Right lobe of liver (tissue), 6 donors: ENCODE results near the gene TMOD4. TPM values are rescaled to one million over a fixed set of nuclear protein-coding genes. Genes with fewer than 3 reads are reported as not detected.

ENCODE experiments used
- ATAC-seq, 4 donors: fragments of 200-7000 bp; cut with Tn5 transposase; one replicate each; pipeline ENCODE4 v1.9.1; 2020; ENCODE audit warnings: mild to moderate bottlenecking in 4 of 4, moderate library complexity in 4 of 4
- DNase-seq, 3 donors: peaks; one replicate each; pipeline ENCODE4 v3.0.0-alpha.2; 2020
- H3K27ac ChIP-seq, 3 donors: fragments of 200-600 bp; one replicate each; pipeline ENCODE4 v1.8.0; 2022
- H3K27me3 ChIP-seq, 2 donors: fragments of 200-600 bp; one replicate each; pipeline ENCODE4 v1.8.0; 2022
- H3K36me3 ChIP-seq, 4 donors: fragments of 200-600 bp; sonication (generic) in 1 of 4; one replicate each; pipeline versions ENCODE4 v1.5.1 to v1.8.0; 2017 to 2022; ENCODE audit warnings: control low read depth in 1 of 4
- H3K4me1 ChIP-seq, 4 donors: fragments of 200-600 bp; sonication (generic) in 1 of 4; one replicate each; pipeline versions ENCODE4 v1.5.1 to v1.8.0; 2017 to 2022; ENCODE audit warnings: control low read depth in 1 of 4
- H3K4me3 ChIP-seq, 3 donors: fragments of 200-600 bp; one replicate each; pipeline ENCODE4 v1.8.0; 2022
- H3K9me3 ChIP-seq, 4 donors: fragments of 200-600 bp; sonication (generic) in 1 of 4; one replicate each; pipeline versions ENCODE4 v1.5.1 to v1.8.0; 2017 to 2022; ENCODE audit warnings: control low read depth in 1 of 4
- POLR2A ChIP-seq: fragments of 450-650 bp; IDR thresholded peaks from one replicate; pipeline ENCODE4 v1.6.1; 2017; ENCODE audit warnings: antibody characterized with exemption, mild to moderate bottlenecking
- WGBS: methylation state at CpG from one replicate; pipeline ENCODE4 v1.1.6; 2018; ENCODE audit warnings: low coverage, low lambda C conversion rate; ENCODE audit not compliant: insufficient coverage; ENCODE audit errors: missing lambda C conversion rate; 5-methylcytosine and 5-hydroxymethylcytosine counted together
- intact Hi-C, 2 donors: fragments of 100-400 bp; cut with DNase I; formaldehyde crosslinking; loops; one replicate each; pipeline versions ENCODE4 v1.11.2 to v1.14.1; 2022
- total RNA-seq, 6 experiments: library from RNA; depleted of rRNA in 2 of 6; stranded (reverse); fragments of >200 nt in 2 of 6; fragmentation: NEBNext Ultra II Directional in 3 of 6; extraction: Animal tissue kit (Norgen Biotek cat#: 25700) in 3 of 6; gene quantifications; one replicate each; pipeline versions ENCODE4 v1.1.0 to v1.2.4, GENCODE V29; 2016 to 2023
- TF ChIP-seq, protein P1 (sequence below), 4 donors: fragments of 200-600 bp in 3 of 4; fragments of 450-650 bp in 1 of 4; IDR thresholded peaks; one replicate each; pipeline versions ENCODE4 v1.5.1 to v1.8.0; 2016 to 2022; ENCODE audit warnings: antibody characterized with exemption in 4 of 4, mild to moderate bottlenecking in 2 of 4
- donor health status: DM: no; HTN: yes; CAD: no.
- donor health status: DM: no; HTN: no; CAD: no.
- donor health status: DM: no; HTN: no; CAD: no.
- donor health status: DM: no; HTN: yes; CAD: no.
- donor health status: DM: no; HTN: yes; CAD: no.

TMOD4 gene
- total RNA-seq, 6 experiments from 2014 or later: not detected

DNA sequence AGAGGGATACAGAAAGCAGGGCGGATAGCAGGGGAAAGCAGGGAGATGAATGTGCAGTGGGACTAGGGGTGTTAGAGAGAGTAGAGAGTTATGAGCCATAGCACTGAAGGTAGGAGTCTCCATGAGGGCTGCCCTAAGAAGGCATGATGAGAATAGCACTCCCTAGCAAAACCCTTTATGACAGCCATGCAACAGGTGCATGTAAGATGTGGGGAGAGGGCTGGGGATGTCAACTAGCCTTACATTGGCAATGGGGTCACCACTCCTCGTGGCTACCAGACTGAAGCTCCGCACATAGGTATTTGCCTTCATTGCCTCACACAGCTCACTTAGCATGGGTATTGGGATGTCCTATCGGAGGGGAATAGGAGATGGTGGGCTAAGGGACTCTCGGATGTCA lies 4.6 kb downstream of the TMOD4 start:
- ATAC-seq (no peak), DNase-seq (no peak)
- Histone ChIP-seq H3K27me3 (no peaks in the 10 kb centered on the region), H3K36me3 (peaks cover 0 to 24% (median 5%) of the 10 kb centered on the region in 4 donors), H3K9me3 (no peaks in the 10 kb centered on the region), H3K27ac (no peak overlapping the region), H3K4me3 (no peak overlapping the region), H3K4me1 (peaks cover 0 to 7% (median 3%) of the 10 kb centered on the region in 4 donors)
- intact Hi-C loops: no loop called here
- WGBS: 83% methylated on average over 1 of the region's 5 CpGs
- TF ChIP-seq POLR2A: no peak
- TF ChIP-seq, protein P1, sequence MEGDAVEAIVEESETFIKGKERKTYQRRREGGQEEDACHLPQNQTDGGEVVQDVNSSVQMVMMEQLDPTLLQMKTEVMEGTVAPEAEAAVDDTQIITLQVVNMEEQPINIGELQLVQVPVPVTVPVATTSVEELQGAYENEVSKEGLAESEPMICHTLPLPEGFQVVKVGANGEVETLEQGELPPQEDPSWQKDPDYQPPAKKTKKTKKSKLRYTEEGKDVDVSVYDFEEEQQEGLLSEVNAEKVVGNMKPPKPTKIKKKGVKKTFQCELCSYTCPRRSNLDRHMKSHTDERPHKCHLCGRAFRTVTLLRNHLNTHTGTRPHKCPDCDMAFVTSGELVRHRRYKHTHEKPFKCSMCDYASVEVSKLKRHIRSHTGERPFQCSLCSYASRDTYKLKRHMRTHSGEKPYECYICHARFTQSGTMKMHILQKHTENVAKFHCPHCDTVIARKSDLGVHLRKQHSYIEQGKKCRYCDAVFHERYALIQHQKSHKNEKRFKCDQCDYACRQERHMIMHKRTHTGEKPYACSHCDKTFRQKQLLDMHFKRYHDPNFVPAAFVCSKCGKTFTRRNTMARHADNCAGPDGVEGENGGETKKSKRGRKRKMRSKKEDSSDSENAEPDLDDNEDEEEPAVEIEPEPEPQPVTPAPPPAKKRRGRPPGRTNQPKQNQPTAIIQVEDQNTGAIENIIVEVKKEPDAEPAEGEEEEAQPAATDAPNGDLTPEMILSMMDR (IDR thresholded peaks at IDR 0.05): no peak

DNA sequence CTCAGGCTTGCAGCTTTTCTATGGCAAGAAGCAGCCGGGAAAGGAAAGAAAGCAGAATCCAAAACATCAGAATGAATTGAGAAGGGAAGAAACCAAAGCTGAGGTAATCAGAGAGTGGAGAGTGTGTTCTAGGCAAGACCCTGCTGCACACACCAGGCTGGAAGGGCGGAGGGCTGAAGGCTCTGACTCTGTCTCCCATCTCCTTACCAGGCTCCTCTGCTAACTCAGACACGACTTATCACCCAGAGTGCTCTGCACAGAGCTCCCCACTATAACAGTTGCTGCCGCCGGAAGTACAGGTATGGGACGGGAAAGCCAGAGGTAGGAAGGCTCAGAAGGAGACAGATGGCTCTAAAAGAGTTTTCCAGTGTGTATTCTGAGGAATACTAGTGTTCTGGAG lies 8.7 kb downstream of the TMOD4 start:
- peak overlapping the region in 1 of 3 donors; percentile 51 for H3K4me3 ChIP-seq
- peaks cover 0 to 15% (median 4%) of the 10 kb centered on the region in 4 donors for H3K36me3 ChIP-seq
- H3K27ac ChIP-seq: no peak overlapping the region
- no peaks in the 10 kb centered on the region for H3K27me3 ChIP-seq
- H3K9me3 ChIP-seq: no peaks in the 10 kb centered on the region
- peaks cover 0 to 15% (median 7%) of the 10 kb centered on the region in 4 donors for H3K4me1 ChIP-seq
- DNase-seq (no peak), ATAC-seq (no peak)
- intact Hi-C loops: no loop called here
- TF ChIP-seq, protein P1 (IDR thresholded peaks at IDR 0.05): no peak
- no peak for TF ChIP-seq POLR2A
- WGBS: 96% methylated on average over 4 of the region's 6 CpGs

DNA sequence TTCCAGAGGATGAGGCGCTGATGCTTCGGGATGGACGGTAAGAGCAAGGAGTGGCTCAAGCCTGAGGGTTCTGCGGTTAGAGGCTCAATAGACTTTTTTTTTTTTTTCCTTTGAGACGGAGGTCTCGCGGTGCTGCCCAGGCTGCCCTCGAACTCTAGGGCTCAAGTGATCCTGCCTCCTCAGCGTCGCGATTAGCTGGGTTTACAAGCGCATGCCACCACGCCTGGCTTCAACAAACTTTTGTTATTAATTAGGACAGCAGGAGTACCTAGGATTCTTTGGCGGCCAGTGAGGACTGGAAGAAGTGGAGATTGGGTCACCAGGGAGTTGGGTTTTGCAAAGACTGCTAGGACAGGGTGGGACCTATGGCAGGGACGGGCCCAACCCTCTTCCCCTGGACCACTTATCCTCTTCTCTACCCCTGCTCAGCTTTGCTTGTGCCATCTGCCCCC lies 9.2 kb downstream of the TMOD4 start:
- H3K27me3 ChIP-seq: no peaks in the 10 kb centered on the region
- WGBS: 3% methylated on average over 15 of the region's 15 CpGs
- H3K27ac ChIP-seq: no peak overlapping the region
- H3K4me1 ChIP-seq: peaks cover 0 to 15% (median 7%) of the 10 kb centered on the region in 4 donors
- peaks cover 0 to 21% (median 4%) of the 10 kb centered on the region in 4 donors for H3K36me3 ChIP-seq
- no peak for DNase-seq
- TF ChIP-seq, protein P1 (IDR thresholded peaks at IDR 0.05): no peak
- TF ChIP-seq POLR2A: no peak
- intact Hi-C loops: no loop called here
- H3K9me3 ChIP-seq: no peaks in the 10 kb centered on the region
- ATAC-seq: no peak
- H3K4me3 ChIP-seq: peak overlapping the region; percentile 51 to 72 (median 70)

DNA sequence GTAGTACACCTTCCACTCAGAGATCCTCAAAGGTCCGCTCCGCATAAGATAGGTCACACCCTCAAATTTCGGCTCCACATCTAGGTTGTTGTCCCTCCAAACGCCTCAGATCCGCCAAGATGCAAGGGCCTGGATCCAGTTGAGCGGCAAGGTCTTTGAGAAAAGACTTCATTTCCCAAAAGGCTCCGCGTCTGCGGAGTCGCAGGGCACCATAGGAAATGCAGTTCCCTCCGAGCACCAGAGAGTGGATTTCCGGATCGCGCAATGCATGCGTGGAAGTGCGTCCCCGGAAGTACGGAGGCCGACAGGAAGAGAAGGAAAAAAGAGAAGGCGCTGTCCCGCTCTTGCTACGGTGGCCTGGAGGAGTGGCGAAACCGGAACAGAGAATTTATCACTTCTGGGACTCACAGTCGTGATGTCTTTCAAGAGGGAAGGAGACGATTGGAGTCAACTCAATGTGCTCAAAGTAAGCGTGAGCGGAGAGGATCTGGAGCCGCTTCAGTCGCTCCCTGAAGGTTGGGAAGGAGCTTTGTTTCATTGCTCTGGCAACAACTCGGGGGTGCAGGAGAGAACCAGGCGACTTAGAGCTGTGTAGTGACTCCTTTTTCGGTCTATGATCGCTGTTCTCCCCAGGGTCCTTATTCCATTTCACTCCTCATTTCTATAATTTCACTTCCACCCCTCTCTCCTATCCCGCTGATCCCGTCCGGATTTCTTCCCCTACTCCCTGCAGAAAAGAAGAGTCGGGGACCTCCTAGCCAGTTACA lies 9.9 kb downstream of the TMOD4 start, which contains the start of the genes LYSMD1 and SCNM1:
Gene LYSMD1, minus strand, starts transcription at position 165 of the 767 bp plus-strand sequence. CDS start 644 bp downstream, outside the sequence.
Gene SCNM1, plus strand, starts transcription at position 407 of the 767 bp plus-strand sequence. Its CDS starts 9 bp downstream, at position 416.
- DNase-seq (peak; percentile 94 to 98 (median 98)), ATAC-seq (peak; percentile 93 to 94 (median 94))
- H3K27ac ChIP-seq: peak within 1 kb of the TSS; percentile 35 to 76 (median 63)
- peak; percentile 20 for TF ChIP-seq POLR2A
- TF ChIP-seq, protein P1 (IDR thresholded peaks at IDR 0.05): peak in 1 of 4 donors; percentile 28
- H3K9me3 ChIP-seq: no peaks in the 10 kb centered on the region
- H3K27me3 ChIP-seq: no peaks in the 10 kb centered on the region
- intact Hi-C loops: no loop called here
- under 1% methylated on average over 35 of the region's 38 CpGs for WGBS
- peak within 1 kb of the TSS; percentile 51 to 72 (median 70) for H3K4me3 ChIP-seq
- peaks cover 0 to 26% (median 7%) of the 10 kb centered on the region in 4 donors for H3K36me3 ChIP-seq
- peaks cover 0 to 15% (median 7%) of the 10 kb centered on the region in 4 donors for H3K4me1 ChIP-seq
